GM12891 (cell line): ENCODE results near the gene PHACTR3.

Experiments used
- POLR2A ChIP-seq: IDR thresholded peaks from 2 replicates; pipeline ENCODE4 v1.6.1; 2011; ENCODE audit warnings: low read depth, low read length, control low read depth
- POLR2AphosphoS5 ChIP-seq: IDR thresholded peaks from 2 replicates; pipeline ENCODE4 v1.6.1; 2011; ENCODE audit warnings: low read depth, low read length, control low read depth
- TAF1 ChIP-seq: IDR thresholded peaks from 2 replicates; pipeline ENCODE4 v1.6.1; 2011; ENCODE audit warnings: low read depth, low read length, control low read depth

DNA sequence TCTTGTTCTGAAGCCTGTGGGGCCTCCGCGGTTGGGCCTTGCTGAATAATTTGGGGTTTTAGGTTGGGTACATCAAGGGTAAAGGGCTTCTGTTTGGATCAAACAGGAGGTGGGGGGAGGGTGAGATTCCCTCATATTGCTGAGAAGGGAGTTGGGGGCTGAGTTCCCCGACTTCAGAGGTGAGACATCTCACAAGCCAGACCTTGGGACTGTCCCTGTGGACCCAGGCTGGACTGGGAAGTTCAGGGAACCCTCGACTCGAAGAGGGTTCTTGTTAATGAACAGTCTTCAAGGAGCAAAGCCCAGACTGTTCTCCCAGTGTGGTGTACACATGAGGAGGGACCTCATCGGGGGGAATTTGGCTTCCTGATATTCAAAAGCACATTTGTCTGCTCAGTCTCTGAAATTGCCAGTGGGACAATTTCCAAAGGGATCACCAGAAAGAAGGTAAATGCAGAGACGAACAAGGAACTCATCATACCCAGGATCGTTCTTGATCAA, 210.6 kb downstream of the PHACTR3 start:
- TF ChIP-seq TAF1 (no peak), POLR2A (no peak), POLR2AphosphoS5 (no peak)
